Cerebellar nuclear complex (tissue), 1 donor: ENCODE measurements around the gene BHLHE23.

Source experiments
- DNase-seq, 2 experiments: peaks; one replicate each; lab custom pipeline; 2025; lab: John Stamatoyannopoulos, UW

Gene BHLHE23

GRCh38 chr20:63006540-63007359 lies at the start of gene BHLHE23:
BHLHE23 (minus strand) TSS chr20:63006964; CDS start chr20:63006774, 190 bp downstream.
- no peak for DNase-seq

GRCh38 chr20:63055575-63056235 lies 48.9 kb upstream of the BHLHE23 start:
- no peak for DNase-seq

- DNase-seq, result no peak
These were observed 48.0 kb upstream of the BHLHE23 start for GRCh38 chr20:63054681-63055240.

GRCh38 chr20:63054103-63054474 lies 47.3 kb upstream of the BHLHE23 start:
- DNase-seq, result no peak

GRCh38 chr20:63053432-63054102 lies 46.8 kb upstream of the BHLHE23 start:
- no peak for DNase-seq

- no peak for DNase-seq
These were observed 46.0 kb upstream of the BHLHE23 start for GRCh38 chr20:63052571-63053431.

GRCh38 chr20:63051911-63052310 lies 45.1 kb upstream of the BHLHE23 start:
- no peak for DNase-seq

- DNase-seq, result no peak
These were observed 44.6 kb upstream of the BHLHE23 start for GRCh38 chr20:63051186-63051860.

- no peak for DNase-seq
These were observed 43.6 kb upstream of the BHLHE23 start for GRCh38 chr20:63050406-63050805.

GRCh38 chr20:63049561-63050221 lies 42.9 kb upstream of the BHLHE23 start:
- DNase-seq, result no peak

- DNase-seq, result no peak
These were observed 42.4 kb upstream of the BHLHE23 start for GRCh38 chr20:63049191-63049518.

GRCh38 chr20:63048516-63049190 lies 41.9 kb upstream of the BHLHE23 start:
- DNase-seq, result no peak

GRCh38 chr20:63047946-63048345 lies 41.2 kb upstream of the BHLHE23 start:
- no peak for DNase-seq

GRCh38 chr20:63047267-63047666 lies 40.5 kb upstream of the BHLHE23 start:
- DNase-seq, result no peak

- no peak for DNase-seq
These were observed 40.1 kb upstream of the BHLHE23 start for GRCh38 chr20:63046841-63047240.

GRCh38 chr20:63045991-63046390 lies 39.2 kb upstream of the BHLHE23 start:
- no peak for DNase-seq

- DNase-seq, result no peak
These were observed 38.6 kb upstream of the BHLHE23 start for GRCh38 chr20:63045401-63045800.

GRCh38 chr20:63044605-63045004 lies 37.8 kb upstream of the BHLHE23 start:
- no peak for DNase-seq

- DNase-seq, result no peak
These were observed 37.4 kb upstream of the BHLHE23 start for GRCh38 chr20:63044204-63044600.
